ENCODE measurements around the gene TRIM65. TPM values are rescaled to one million over a fixed set of nuclear protein-coding genes. Genes with fewer than 3 reads are reported as not detected.

The TRIM65 gene
- total RNA-seq, 1 experiment from 2014 or later: 23.1 TPM

DNA sequence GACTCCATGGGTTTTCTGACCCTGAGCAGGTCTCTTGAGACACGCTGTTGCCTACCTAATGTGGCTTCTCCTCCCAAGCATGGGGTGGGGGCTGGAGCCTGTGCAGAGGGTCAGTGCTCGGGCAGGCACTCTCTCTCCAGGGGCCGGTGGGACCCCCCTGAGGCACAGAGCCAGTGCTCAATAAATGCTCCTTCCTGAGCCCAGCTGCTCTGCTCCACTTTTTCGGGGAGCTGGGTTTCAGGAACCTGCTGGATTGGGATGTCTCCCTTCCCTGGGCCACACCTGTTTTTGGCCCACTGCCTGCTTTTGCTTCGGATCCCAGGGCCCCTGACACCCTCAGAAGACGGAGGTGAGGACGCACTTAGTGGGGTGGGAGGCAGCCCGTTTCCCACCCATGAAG is 1.3 kb upstream of the TRIM65 start:
- Mint-ChIP-seq H3K9me3 (ENCODE audit: unreplicated experiment) (no peaks in the 10 kb centered on the region), H3K4me3 (ENCODE audit: unreplicated experiment) (no peak overlapping the region), H3K4me1 (ENCODE audit: low read depth, unreplicated experiment) (peaks cover 19% of the 10 kb centered on the region), H3K27ac (ENCODE audit: unreplicated experiment) (no peak overlapping the region), H3K27me3 (ENCODE audit: insufficient read depth, unreplicated experiment) (no peaks in the 10 kb centered on the region), H3K36me3 (ENCODE audit: insufficient read depth, unreplicated experiment) (peaks cover 72% of the 10 kb centered on the region)
- H3K9me3 ChIP-seq: no peaks in the 10 kb centered on the region
- TF ChIP-seq, protein P1, sequence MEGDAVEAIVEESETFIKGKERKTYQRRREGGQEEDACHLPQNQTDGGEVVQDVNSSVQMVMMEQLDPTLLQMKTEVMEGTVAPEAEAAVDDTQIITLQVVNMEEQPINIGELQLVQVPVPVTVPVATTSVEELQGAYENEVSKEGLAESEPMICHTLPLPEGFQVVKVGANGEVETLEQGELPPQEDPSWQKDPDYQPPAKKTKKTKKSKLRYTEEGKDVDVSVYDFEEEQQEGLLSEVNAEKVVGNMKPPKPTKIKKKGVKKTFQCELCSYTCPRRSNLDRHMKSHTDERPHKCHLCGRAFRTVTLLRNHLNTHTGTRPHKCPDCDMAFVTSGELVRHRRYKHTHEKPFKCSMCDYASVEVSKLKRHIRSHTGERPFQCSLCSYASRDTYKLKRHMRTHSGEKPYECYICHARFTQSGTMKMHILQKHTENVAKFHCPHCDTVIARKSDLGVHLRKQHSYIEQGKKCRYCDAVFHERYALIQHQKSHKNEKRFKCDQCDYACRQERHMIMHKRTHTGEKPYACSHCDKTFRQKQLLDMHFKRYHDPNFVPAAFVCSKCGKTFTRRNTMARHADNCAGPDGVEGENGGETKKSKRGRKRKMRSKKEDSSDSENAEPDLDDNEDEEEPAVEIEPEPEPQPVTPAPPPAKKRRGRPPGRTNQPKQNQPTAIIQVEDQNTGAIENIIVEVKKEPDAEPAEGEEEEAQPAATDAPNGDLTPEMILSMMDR (IDR thresholded peaks at IDR 0.05; ENCODE audit: insufficient read depth in 1 of 2, low read depth in 1 of 2, low read length in 1 of 2, severe bottlenecking in 1 of 2, unreplicated experiment in 1 of 2): no peak
- ChIA-PET CTCF (interaction anchor here (1.0 kb wide), 1 partner anchor 20 kb away, joined by 3 read pairs; the partner anchor contains the start of gene TRIM47), POLR2A (interaction anchor here (1.3 kb wide), 1 partner anchor 43 kb away, joined by 5 read pairs; the partner anchor contains the start of gene WBP2)
- no peaks in the 10 kb centered on the region for H3K27me3 ChIP-seq (replicated peaks; ENCODE audit: control insufficient read depth, insufficient read depth, low read length)
- no TSS peak for BruUV-seq (replicated peaks)
- H3K4me3 ChIP-seq (ENCODE audit: low read depth, low read length): no peak overlapping the region
- intact Hi-C loops (cut with micrococcal nuclease; ENCODE audit: unreplicated experiment): loop anchor here (5.0 kb wide), 1 partner anchor 116 kb away; the partner anchor contains the start of gene UNK
- peaks cover 4% of the 10 kb centered on the region; the same call in 1 of the 2 replicates for H3K36me3 ChIP-seq (ENCODE audit: control insufficient read depth, insufficient read depth, low read length)
- peaks cover 16% of the 10 kb centered on the region for H3K4me1 ChIP-seq
- DNase-seq: no peak

DNA sequence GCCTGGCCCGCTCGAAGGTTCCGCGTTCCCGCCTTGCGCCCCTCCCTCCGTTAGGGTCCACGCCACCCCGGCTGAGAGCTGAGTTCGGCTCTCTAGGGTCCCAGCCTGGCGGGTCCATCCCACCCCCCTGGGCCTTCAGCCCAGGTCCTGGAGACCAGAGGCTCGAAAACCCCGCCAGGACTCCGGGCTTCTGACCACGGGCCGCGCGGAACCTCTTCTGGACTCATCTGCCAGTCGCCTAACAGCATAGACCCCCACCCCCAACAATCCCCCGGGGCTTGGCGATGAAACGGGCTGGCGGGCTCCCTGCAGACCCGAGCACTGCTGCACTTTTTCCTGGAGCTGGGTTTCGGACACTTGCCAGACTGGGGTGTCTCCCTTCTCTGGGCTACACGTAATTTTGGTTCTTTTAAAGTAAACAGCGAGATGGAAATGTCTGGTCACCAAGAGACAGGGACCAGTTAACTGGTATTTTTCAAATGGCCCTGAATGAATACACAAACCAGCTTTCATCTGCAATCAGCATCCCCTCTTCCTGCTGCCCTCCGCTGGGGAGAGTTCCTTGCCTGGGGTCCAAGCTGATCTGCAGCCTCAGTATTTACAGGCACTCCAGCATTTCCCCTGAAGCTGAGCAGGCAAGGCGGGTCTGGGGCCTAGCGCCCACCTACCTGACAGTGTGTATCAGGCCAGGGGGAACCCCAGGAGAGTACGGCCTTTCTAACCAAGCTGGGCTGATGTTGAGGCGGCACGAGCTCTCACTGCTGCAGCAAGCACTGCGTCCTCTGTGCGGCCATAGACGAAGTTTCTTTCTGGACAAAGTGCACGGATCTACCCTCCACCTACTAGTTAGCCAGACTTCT is 639 bp upstream of the TRIM65 start:
- intact Hi-C loops (cut with micrococcal nuclease; ENCODE audit: unreplicated experiment): loop anchor here (5.0 kb wide), 1 partner anchor 115 kb away; the partner anchor contains the start of gene UNK
- DNase-seq: no peak
- CTCF ChIA-PET: interaction anchor here (0.5 to 1.9 kb wide), 7 partner anchors 20 to 1392 kb away, joined by 3 to 25 read pairs (median 4); partner anchors contain the start of genes TRIM47 and WBP2
- Mint-ChIP-seq H3K4me3 (ENCODE audit: unreplicated experiment) (peak overlapping the region; percentile 72), H3K9me3 (ENCODE audit: unreplicated experiment) (no peaks in the 10 kb centered on the region), H3K36me3 (ENCODE audit: insufficient read depth, unreplicated experiment) (peaks cover 71% of the 10 kb centered on the region), H3K27ac (ENCODE audit: unreplicated experiment) (peak overlapping the region; percentile 48), H3K27me3 (ENCODE audit: insufficient read depth, unreplicated experiment) (no peaks in the 10 kb centered on the region), H3K4me1 (ENCODE audit: low read depth, unreplicated experiment) (peaks cover 19% of the 10 kb centered on the region)
- TF ChIP-seq, protein P1 (IDR thresholded peaks at IDR 0.05; ENCODE audit: insufficient read depth in 1 of 2, low read depth in 1 of 2, low read length in 1 of 2, severe bottlenecking in 1 of 2, unreplicated experiment in 1 of 2): no peak
- no peaks in the 10 kb centered on the region for H3K27me3 ChIP-seq (replicated peaks; ENCODE audit: control insufficient read depth, insufficient read depth, low read length)
- BruUV-seq (replicated peaks): TSS peak; percentile 53
- H3K4me3 ChIP-seq (ENCODE audit: low read depth, low read length): peak overlapping the region; percentile 88
- H3K36me3 ChIP-seq (ENCODE audit: control insufficient read depth, insufficient read depth, low read length): peaks cover 4% of the 10 kb centered on the region; the same call in 1 of the 2 replicates
- H3K4me1 ChIP-seq: peaks cover 16% of the 10 kb centered on the region
- no peaks in the 10 kb centered on the region for H3K9me3 ChIP-seq
- POLR2A ChIA-PET: interaction anchor here (1.1 to 1.4 kb wide), 4 partner anchors 42 to 118 kb away, joined by 4 to 9 read pairs (median 6); partner anchors contain the start of gene WBP2
